Activated T-cell treated with anti-CD3 and anti-CD28 coated beads, Interleukin-2, amount 50 U/mL, for 4 hours (primary cell): ENCODE results near the gene COL13A1. TPM values are rescaled to one million over a fixed set of nuclear protein-coding genes. Genes with fewer than 3 reads are reported as not detected.

Experiments used
- ATAC-seq, 2 donors: fragments of 200-7000 bp; cut with Tn5 transposase; one replicate each; pipeline ENCODE4 v1.10.0; 2021
- DNase-seq: peaks from one replicate; pipeline ENCODE4 v3.0.0-alpha.2; 2020
- H3K27me3 Mint-ChIP-seq: one replicate; pipeline ENCODE4 v1.8.0; 2021; ENCODE audit warnings: low read depth, mixed read lengths
- H3K36me3 Mint-ChIP-seq: one replicate; pipeline ENCODE4 v1.8.0; 2022; ENCODE audit warnings: mixed read lengths; ENCODE audit not compliant: insufficient read depth
- H3K4me1 Mint-ChIP-seq: one replicate; pipeline ENCODE4 v1.8.0; 2021; ENCODE audit warnings: low read depth, mixed read lengths
- H3K4me3 Mint-ChIP-seq: one replicate; pipeline ENCODE4 v1.8.0; 2021; ENCODE audit warnings: mild to moderate bottlenecking, moderate library complexity, mixed read lengths
- H3K9me3 Mint-ChIP-seq: one replicate; pipeline ENCODE4 v1.8.0; 2021; ENCODE audit warnings: mixed read lengths
- total RNA-seq, 3 donors: library from RNA; stranded (reverse); gene quantifications; one replicate each; pipeline ENCODE4 v1.2.1, GENCODE V29; 2021

COL13A1 gene
- total RNA-seq, 3 donors from 2014 or later: not detected

GRCh38 chr10:69880301-69881081, 78.8 kb downstream of the COL13A1 start:
- H3K27me3 Mint-ChIP-seq: peaks cover 26% of the 10 kb centered on the region
- no peak for ATAC-seq
- H3K36me3 Mint-ChIP-seq: no peaks in the 10 kb centered on the region
- H3K9me3 Mint-ChIP-seq: no peaks in the 10 kb centered on the region
- no peak overlapping the region for H3K4me3 Mint-ChIP-seq
- H3K4me1 Mint-ChIP-seq: no peaks in the 10 kb centered on the region
- DNase-seq: no peak

GRCh38 chr10:69881202-69881601, 79.5 kb downstream of the COL13A1 start:
- no peak for ATAC-seq
- Mint-ChIP-seq H3K36me3 (no peaks in the 10 kb centered on the region), H3K9me3 (no peaks in the 10 kb centered on the region), H3K4me1 (no peaks in the 10 kb centered on the region), H3K4me3 (no peak overlapping the region), H3K27me3 (peaks cover 26% of the 10 kb centered on the region)
- no peak for DNase-seq

GRCh38 chr10:69883310-69884023, 81.8 kb downstream of the COL13A1 start:
- H3K9me3 Mint-ChIP-seq: no peaks in the 10 kb centered on the region
- H3K27me3 Mint-ChIP-seq: peaks cover 26% of the 10 kb centered on the region
- no peak for DNase-seq
- no peaks in the 10 kb centered on the region for H3K4me1 Mint-ChIP-seq
- no peak for ATAC-seq
- H3K4me3 Mint-ChIP-seq: no peak overlapping the region
- no peaks in the 10 kb centered on the region for H3K36me3 Mint-ChIP-seq

- Mint-ChIP-seq H3K27me3 (peaks cover 28% of the 10 kb centered on the region), H3K36me3 (no peaks in the 10 kb centered on the region), H3K4me3 (no peak overlapping the region), H3K4me1 (no peaks in the 10 kb centered on the region), H3K9me3 (no peaks in the 10 kb centered on the region)
- ATAC-seq (no peak), DNase-seq (no peak)
Measured at GRCh38 chr10:69884024-69884367, 82.3 kb downstream of the COL13A1 start.

- DNase-seq (no peak), ATAC-seq (no peak)
- H3K4me3 Mint-ChIP-seq: no peak overlapping the region
- H3K36me3 Mint-ChIP-seq: no peaks in the 10 kb centered on the region
- H3K4me1 Mint-ChIP-seq: no peaks in the 10 kb centered on the region
- H3K9me3 Mint-ChIP-seq: no peaks in the 10 kb centered on the region
- peaks cover 24% of the 10 kb centered on the region for H3K27me3 Mint-ChIP-seq
Measured at GRCh38 chr10:69884686-69885085, 83.0 kb downstream of the COL13A1 start.

- no peak overlapping the region for H3K4me3 Mint-ChIP-seq
- no peaks in the 10 kb centered on the region for H3K4me1 Mint-ChIP-seq
- no peaks in the 10 kb centered on the region for H3K36me3 Mint-ChIP-seq
- ATAC-seq (no peak), DNase-seq (no peak)
- H3K27me3 Mint-ChIP-seq: peaks cover 22% of the 10 kb centered on the region
- no peaks in the 10 kb centered on the region for H3K9me3 Mint-ChIP-seq
Measured at GRCh38 chr10:69885379-69886013, 83.8 kb downstream of the COL13A1 start.

GRCh38 chr10:69888882-69889584, 87.3 kb downstream of the COL13A1 start:
- H3K4me1 Mint-ChIP-seq: no peaks in the 10 kb centered on the region
- DNase-seq (no peak), ATAC-seq (no peak)
- H3K27me3 Mint-ChIP-seq: peaks cover 3% of the 10 kb centered on the region
- H3K4me3 Mint-ChIP-seq: no peak overlapping the region
- no peaks in the 10 kb centered on the region for H3K36me3 Mint-ChIP-seq
- no peaks in the 10 kb centered on the region for H3K9me3 Mint-ChIP-seq

- no peak for ATAC-seq
- DNase-seq: no peak
- Mint-ChIP-seq H3K9me3 (no peaks in the 10 kb centered on the region), H3K27me3 (peaks cover 2% of the 10 kb centered on the region), H3K4me3 (no peak overlapping the region), H3K4me1 (no peaks in the 10 kb centered on the region), H3K36me3 (no peaks in the 10 kb centered on the region)
Measured at GRCh38 chr10:69890065-69890847, 88.5 kb downstream of the COL13A1 start.

- no peaks in the 10 kb centered on the region for H3K9me3 Mint-ChIP-seq
- ATAC-seq: no peak
- DNase-seq: no peak
- H3K27me3 Mint-ChIP-seq: peaks cover 2% of the 10 kb centered on the region
- H3K36me3 Mint-ChIP-seq: no peaks in the 10 kb centered on the region
- no peaks in the 10 kb centered on the region for H3K4me1 Mint-ChIP-seq
- H3K4me3 Mint-ChIP-seq: no peak overlapping the region
Measured at GRCh38 chr10:69891057-69891617, 89.4 kb downstream of the COL13A1 start.

- DNase-seq (no peak), ATAC-seq (no peak)
- peaks cover 2% of the 10 kb centered on the region for H3K27me3 Mint-ChIP-seq
- H3K4me3 Mint-ChIP-seq: no peak overlapping the region
- no peaks in the 10 kb centered on the region for H3K9me3 Mint-ChIP-seq
- H3K4me1 Mint-ChIP-seq: no peaks in the 10 kb centered on the region
- H3K36me3 Mint-ChIP-seq: no peaks in the 10 kb centered on the region
Measured at GRCh38 chr10:69892406-69892805, 90.7 kb downstream of the COL13A1 start.

GRCh38 chr10:69892816-69893215, 91.1 kb downstream of the COL13A1 start:
- ATAC-seq (no peak), DNase-seq (no peak)
- no peak overlapping the region for H3K4me3 Mint-ChIP-seq
- H3K27me3 Mint-ChIP-seq: peaks cover 2% of the 10 kb centered on the region
- no peaks in the 10 kb centered on the region for H3K36me3 Mint-ChIP-seq
- H3K4me1 Mint-ChIP-seq: no peaks in the 10 kb centered on the region
- H3K9me3 Mint-ChIP-seq: no peaks in the 10 kb centered on the region

- no peak for ATAC-seq
- Mint-ChIP-seq H3K9me3 (no peaks in the 10 kb centered on the region), H3K36me3 (no peaks in the 10 kb centered on the region)
Measured at GRCh38 chr10:69893271-69893900, 91.7 kb downstream of the COL13A1 start.

GRCh38 chr10:69894156-69894555, 92.5 kb downstream of the COL13A1 start:
- DNase-seq (no peak), ATAC-seq (no peak)
- Mint-ChIP-seq H3K4me1 (no peaks in the 10 kb centered on the region), H3K9me3 (no peaks in the 10 kb centered on the region), H3K27me3 (no peaks in the 10 kb centered on the region), H3K36me3 (no peaks in the 10 kb centered on the region), H3K4me3 (no peak overlapping the region)

More at GRCh38 chr10:69893271-69893900, 91.7 kb downstream of the COL13A1 start:
- H3K4me1 Mint-ChIP-seq: no peaks in the 10 kb centered on the region
- H3K4me3 Mint-ChIP-seq: no peak overlapping the region
- DNase-seq: no peak
- peaks cover 2% of the 10 kb centered on the region for H3K27me3 Mint-ChIP-seq
